Liver (tissue), 3 donors: ENCODE measurements around the gene DDX46.

Experiments
- FOXA1 ChIP-seq: IDR thresholded peaks from 2 replicates; pipeline ENCODE4 v1.6.1; 2016; ENCODE audit warnings: antibody characterized with exemption
- RAD21 ChIP-seq, 2 donors: IDR thresholded peaks; 2 replicates each; pipeline ENCODE4 v1.6.1; 2016; ENCODE audit warnings: antibody characterized with exemption in 2 of 2, mild to moderate bottlenecking in 2 of 2
- REST ChIP-seq: IDR thresholded peaks from 2 replicates; pipeline ENCODE4 v1.6.1; 2016; ENCODE audit warnings: antibody characterized with exemption, mild to moderate bottlenecking
- RXRA ChIP-seq, 2 donors: IDR thresholded peaks; 2 replicates each; pipeline ENCODE4 v1.6.1; 2017 to 2018; ENCODE audit warnings: antibody characterized with exemption in 2 of 2, mild to moderate bottlenecking in 1 of 2
- SP1 ChIP-seq: IDR thresholded peaks from 2 replicates; pipeline ENCODE4 v1.6.1; 2018; ENCODE audit warnings: antibody characterized with exemption, mild to moderate bottlenecking
- TAF1 ChIP-seq: conservative IDR thresholded peaks from 2 replicates; pipeline ENCODE4 v1.6.1; 2016; ENCODE audit warnings: antibody characterized with exemption, mild to moderate bottlenecking
- TF ChIP-seq, protein P1 (sequence below): fragments of 150-350 bp; IDR thresholded peaks from 2 replicates; pipeline ENCODE4 v1.5.1; 2017; ENCODE audit warnings: improper control_type of control experiment, low read depth, low read length; ENCODE audit not compliant: missing input control
- TF ChIP-seq, protein P2 (sequence below): IDR thresholded peaks from 2 replicates; pipeline ENCODE4 v1.6.1; 2016; ENCODE audit warnings: antibody characterized with exemption
- donor health status: healthy.
- donor health status: healthy.

- TF ChIP-seq, protein P1, sequence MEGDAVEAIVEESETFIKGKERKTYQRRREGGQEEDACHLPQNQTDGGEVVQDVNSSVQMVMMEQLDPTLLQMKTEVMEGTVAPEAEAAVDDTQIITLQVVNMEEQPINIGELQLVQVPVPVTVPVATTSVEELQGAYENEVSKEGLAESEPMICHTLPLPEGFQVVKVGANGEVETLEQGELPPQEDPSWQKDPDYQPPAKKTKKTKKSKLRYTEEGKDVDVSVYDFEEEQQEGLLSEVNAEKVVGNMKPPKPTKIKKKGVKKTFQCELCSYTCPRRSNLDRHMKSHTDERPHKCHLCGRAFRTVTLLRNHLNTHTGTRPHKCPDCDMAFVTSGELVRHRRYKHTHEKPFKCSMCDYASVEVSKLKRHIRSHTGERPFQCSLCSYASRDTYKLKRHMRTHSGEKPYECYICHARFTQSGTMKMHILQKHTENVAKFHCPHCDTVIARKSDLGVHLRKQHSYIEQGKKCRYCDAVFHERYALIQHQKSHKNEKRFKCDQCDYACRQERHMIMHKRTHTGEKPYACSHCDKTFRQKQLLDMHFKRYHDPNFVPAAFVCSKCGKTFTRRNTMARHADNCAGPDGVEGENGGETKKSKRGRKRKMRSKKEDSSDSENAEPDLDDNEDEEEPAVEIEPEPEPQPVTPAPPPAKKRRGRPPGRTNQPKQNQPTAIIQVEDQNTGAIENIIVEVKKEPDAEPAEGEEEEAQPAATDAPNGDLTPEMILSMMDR = no peak
- TF ChIP-seq REST (no peak), RXRA (IDR thresholded peaks at IDR 0.05) (no peak), FOXA1 (no peak), TAF1 (no peak), SP1 (no peak), RAD21 (IDR thresholded peaks at IDR 0.05) (no peak)
- TF ChIP-seq, protein P2, sequence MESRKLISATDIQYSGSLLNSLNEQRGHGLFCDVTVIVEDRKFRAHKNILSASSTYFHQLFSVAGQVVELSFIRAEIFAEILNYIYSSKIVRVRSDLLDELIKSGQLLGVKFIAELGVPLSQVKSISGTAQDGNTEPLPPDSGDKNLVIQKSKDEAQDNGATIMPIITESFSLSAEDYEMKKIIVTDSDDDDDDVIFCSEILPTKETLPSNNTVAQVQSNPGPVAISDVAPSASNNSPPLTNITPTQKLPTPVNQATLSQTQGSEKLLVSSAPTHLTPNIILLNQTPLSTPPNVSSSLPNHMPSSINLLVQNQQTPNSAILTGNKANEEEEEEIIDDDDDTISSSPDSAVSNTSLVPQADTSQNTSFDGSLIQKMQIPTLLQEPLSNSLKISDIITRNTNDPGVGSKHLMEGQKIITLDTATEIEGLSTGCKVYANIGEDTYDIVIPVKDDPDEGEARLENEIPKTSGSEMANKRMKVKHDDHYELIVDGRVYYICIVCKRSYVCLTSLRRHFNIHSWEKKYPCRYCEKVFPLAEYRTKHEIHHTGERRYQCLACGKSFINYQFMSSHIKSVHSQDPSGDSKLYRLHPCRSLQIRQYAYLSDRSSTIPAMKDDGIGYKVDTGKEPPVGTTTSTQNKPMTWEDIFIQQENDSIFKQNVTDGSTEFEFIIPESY = no peak
Measured at GRCh38 chr5:134819407-134819963, 60.9 kb downstream of the DDX46 start.
